Activated naive CD8-positive, alpha-beta T cell treated with anti-CD3 and anti-CD28 coated beads, Interleukin-2, amount 50 U/mL, for 24 hours (primary cell): ENCODE measurements around the gene LDLR.
"Not testable (repeated sequence)": the region's sequence is repeated elsewhere in the genome, so short reads cannot be mapped to it uniquely, and the experiment has no call there.

Experiments
- ATAC-seq: fragments of 150-1000 bp; cut with Tn5 transposase; one replicate; pipeline ENCODE4 v1.10.0; 2021
- DNase-seq: peaks from one replicate; pipeline ENCODE4 v3.0.0; 2021
- H3K27ac Mint-ChIP-seq: one replicate; pipeline ENCODE4 v1.8.0; 2021; ENCODE audit warnings: mild to moderate bottlenecking, mixed read lengths
- H3K27me3 Mint-ChIP-seq: one replicate; pipeline ENCODE4 v1.8.0; 2021; ENCODE audit warnings: mixed read lengths
- H3K36me3 Mint-ChIP-seq: one replicate; pipeline ENCODE4 v1.8.0; 2021; ENCODE audit warnings: low read depth, mixed read lengths
- H3K4me1 Mint-ChIP-seq: one replicate; pipeline ENCODE4 v1.8.0; 2021; ENCODE audit warnings: mixed read lengths
- H3K4me3 Mint-ChIP-seq: one replicate; pipeline ENCODE4 v1.8.0; 2021; ENCODE audit warnings: mild to moderate bottlenecking, moderate library complexity, mixed read lengths
- H3K9me3 Mint-ChIP-seq: one replicate; pipeline ENCODE4 v1.8.0; 2021; ENCODE audit warnings: mixed read lengths

Gene LDLR

DNA sequence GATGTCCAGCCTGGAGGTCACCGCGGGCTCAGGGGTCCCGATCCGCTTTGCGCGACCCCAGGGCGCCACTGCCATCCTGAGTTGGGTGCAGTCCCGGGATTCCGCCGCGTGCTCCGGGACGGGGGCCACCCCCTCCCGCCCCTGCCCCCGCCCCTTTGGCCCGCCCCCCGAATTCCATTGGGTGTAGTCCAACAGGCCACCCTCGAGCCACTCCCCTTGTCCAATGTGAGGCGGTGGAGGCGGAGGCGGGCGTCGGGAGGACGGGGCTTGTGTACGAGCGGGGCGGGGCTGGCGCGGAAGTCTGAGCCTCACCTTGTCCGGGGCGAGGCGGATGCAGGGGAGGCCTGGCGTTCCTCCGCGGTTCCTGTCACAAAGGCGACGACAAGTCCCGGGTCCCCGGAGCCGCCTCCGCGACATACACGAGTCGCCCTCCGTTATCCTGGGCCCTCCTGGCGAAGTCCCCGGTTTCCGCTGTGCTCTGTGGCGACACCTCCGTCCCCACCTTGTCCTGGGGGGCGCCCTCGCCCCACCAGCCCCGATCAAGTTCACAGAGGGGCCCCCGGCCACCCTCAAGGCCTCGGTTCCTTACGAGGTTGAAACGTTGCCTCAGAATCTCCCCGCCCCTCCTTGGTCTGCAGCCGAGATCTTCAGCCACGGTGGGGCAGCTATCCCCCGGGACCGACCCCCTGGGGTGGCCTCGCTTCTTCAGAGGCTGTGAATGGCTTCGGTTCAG, 1.2 kb downstream of the LDLR start:
- ATAC-seq, result peak; percentile 88
- no peaks in the 10 kb centered on the region for H3K27me3 Mint-ChIP-seq
- H3K27ac Mint-ChIP-seq, result peak overlapping the region; percentile 97
- peaks cover 27% of the 10 kb centered on the region for H3K36me3 Mint-ChIP-seq
- DNase-seq, result peak; percentile 98
- peaks cover 54% of the 10 kb centered on the region for H3K4me1 Mint-ChIP-seq
- no peaks in the 10 kb centered on the region for H3K9me3 Mint-ChIP-seq
- peak overlapping the region; percentile 90 for H3K4me3 Mint-ChIP-seq

- DNase-seq (no peak), ATAC-seq (no peak)
- peaks cover under 1% of the 10 kb centered on the region for H3K9me3 Mint-ChIP-seq
- peaks cover 61% of the 10 kb centered on the region for H3K4me1 Mint-ChIP-seq
- peak overlapping the region; percentile 92 for H3K27ac Mint-ChIP-seq
- H3K36me3 Mint-ChIP-seq, result peaks cover 34% of the 10 kb centered on the region
- H3K27me3 Mint-ChIP-seq, result no peaks in the 10 kb centered on the region
- peak overlapping the region; percentile 90 for H3K4me3 Mint-ChIP-seq
These were observed 1.9 kb downstream of the LDLR start for GRCh38 chr19:11090997-11091702.

GRCh38 chr19:11091703-11092153, 2.5 kb downstream of the LDLR start:
- DNase-seq, result peak; percentile 47
- H3K4me3 Mint-ChIP-seq, result peak overlapping the region; percentile 90
- peaks cover 67% of the 10 kb centered on the region for H3K4me1 Mint-ChIP-seq
- no peaks in the 10 kb centered on the region for H3K27me3 Mint-ChIP-seq
- peak overlapping the region; percentile 92 for H3K27ac Mint-ChIP-seq
- H3K36me3 Mint-ChIP-seq, result peaks cover 40% of the 10 kb centered on the region
- peaks cover 5% of the 10 kb centered on the region for H3K9me3 Mint-ChIP-seq
- no peak for ATAC-seq

GRCh38 chr19:11092181-11092538, 2.9 kb downstream of the LDLR start:
- DNase-seq (no peak), ATAC-seq (no peak)
- H3K36me3 Mint-ChIP-seq, result peaks cover 43% of the 10 kb centered on the region

DNA sequence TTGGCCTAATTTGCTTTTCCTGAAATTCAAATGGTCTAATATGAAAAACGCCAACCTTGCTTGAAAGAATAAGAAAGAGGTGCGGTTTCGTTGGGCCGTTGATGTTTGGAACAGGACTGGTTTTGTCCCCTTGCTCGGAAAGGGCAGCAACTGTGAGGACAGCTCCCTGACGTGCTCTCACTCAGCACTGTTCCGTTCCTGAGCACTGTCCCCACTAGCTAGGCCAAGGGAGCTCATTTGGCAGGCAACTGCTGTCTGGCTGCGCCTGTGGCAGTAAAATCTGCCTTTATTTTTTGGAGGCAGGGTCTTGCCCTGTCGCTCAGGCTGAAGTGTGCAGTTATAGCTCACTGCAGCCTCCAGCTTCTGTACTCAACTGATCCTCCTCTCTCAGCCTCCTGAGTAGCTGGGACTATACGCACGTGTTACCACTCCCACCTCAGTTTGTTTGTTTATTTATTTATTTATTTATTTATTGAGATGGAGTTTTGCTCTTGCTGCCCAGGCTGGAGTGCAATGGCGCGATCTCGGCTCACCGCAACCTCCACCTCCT, 4.5 kb downstream of the LDLR start:
- no peak for DNase-seq
- H3K4me3 Mint-ChIP-seq, result no peak overlapping the region
- H3K36me3 Mint-ChIP-seq, result peaks cover 52% of the 10 kb centered on the region
- peaks cover 70% of the 10 kb centered on the region for H3K4me1 Mint-ChIP-seq
- H3K27ac Mint-ChIP-seq, result no peak overlapping the region
- no peak for ATAC-seq
- H3K27me3 Mint-ChIP-seq, result no peaks in the 10 kb centered on the region
- peaks cover 5% of the 10 kb centered on the region for H3K9me3 Mint-ChIP-seq

More at GRCh38 chr19:11092181-11092538, 2.9 kb downstream of the LDLR start:
- no peaks in the 10 kb centered on the region for H3K27me3 Mint-ChIP-seq
- H3K4me1 Mint-ChIP-seq, result peaks cover 70% of the 10 kb centered on the region
- H3K27ac Mint-ChIP-seq, result peak overlapping the region; percentile 92
- peak overlapping the region; percentile 90 for H3K4me3 Mint-ChIP-seq
- peaks cover 5% of the 10 kb centered on the region for H3K9me3 Mint-ChIP-seq

DNA sequence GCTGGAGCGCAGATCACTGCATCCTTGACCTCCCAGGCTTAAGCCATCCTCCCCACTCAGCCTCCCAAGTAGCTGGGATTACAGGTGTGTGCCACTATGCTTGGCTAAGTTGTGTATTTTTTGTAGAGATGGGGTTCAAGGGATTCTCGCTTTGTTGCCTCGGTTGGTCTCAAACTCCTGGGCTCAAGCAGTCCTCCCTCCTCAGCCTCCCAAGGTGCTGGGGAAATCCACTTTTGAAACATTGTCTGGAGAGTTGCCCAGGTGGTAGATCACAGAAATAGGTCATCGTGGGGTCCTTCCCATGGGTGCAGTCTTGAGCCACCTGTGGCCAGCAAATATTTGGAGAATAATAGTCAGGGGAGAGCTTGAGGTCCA, 5.2 kb downstream of the LDLR start:
- Mint-ChIP-seq H3K27ac (peak overlapping the region; percentile 94), H3K4me1 (peaks cover 63% of the 10 kb centered on the region), H3K4me3 (peak overlapping the region; percentile 69), H3K27me3 (no peaks in the 10 kb centered on the region), H3K36me3 (peaks cover 57% of the 10 kb centered on the region), H3K9me3 (peaks cover 5% of the 10 kb centered on the region)
- no peak for DNase-seq
- ATAC-seq, result no peak

DNA sequence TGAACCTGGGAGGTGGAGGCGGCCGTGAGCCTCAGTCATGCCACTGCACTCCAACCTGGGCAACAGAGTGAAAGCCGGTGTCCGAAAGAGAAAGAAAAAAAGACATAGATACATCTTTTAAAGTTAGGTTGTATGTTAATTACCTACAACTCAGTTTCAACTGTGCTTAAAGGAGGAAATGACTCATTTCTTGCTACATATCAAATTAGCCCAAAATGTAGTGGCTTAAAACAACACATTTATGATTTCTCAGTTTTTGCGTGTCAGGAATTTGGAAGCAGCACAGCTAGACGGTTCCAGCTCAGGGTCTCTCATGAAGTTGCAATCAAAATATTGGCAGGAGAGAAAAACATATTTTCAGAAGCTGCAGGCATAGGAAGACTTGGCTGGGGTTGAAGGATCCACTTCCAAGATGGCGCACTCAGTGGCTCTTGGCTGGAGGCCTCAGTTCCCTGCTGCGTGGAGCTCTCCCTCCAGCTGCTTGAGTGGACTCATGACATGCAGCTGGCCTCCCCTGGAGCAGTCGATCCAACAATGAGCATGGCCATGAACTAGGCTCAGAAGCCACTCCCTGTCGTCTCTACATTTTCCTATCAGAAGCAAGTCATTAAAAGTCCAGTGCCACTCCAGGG, 7.1 kb downstream of the LDLR start:
- peaks cover 5% of the 10 kb centered on the region for H3K9me3 Mint-ChIP-seq
- H3K4me1 Mint-ChIP-seq, result peaks cover 63% of the 10 kb centered on the region
- peak overlapping the region; percentile 94 for H3K27ac Mint-ChIP-seq
- peak; percentile 32 for DNase-seq
- peak; percentile 41 for ATAC-seq
- peaks cover 66% of the 10 kb centered on the region for H3K36me3 Mint-ChIP-seq
- H3K4me3 Mint-ChIP-seq, result peak overlapping the region; percentile 69
- H3K27me3 Mint-ChIP-seq, result no peaks in the 10 kb centered on the region

GRCh38 chr19:11097367-11097766, 8.1 kb downstream of the LDLR start:
- not testable (repeated sequence) for DNase-seq, ATAC-seq, H3K27me3 Mint-ChIP-seq, H3K4me3 Mint-ChIP-seq, H3K9me3 Mint-ChIP-seq
- Mint-ChIP-seq H3K4me1 (peaks cover 54% of the 10 kb centered on the region), H3K27ac (peak overlapping the region; percentile 27), H3K36me3 (peaks cover 67% of the 10 kb centered on the region)

DNA sequence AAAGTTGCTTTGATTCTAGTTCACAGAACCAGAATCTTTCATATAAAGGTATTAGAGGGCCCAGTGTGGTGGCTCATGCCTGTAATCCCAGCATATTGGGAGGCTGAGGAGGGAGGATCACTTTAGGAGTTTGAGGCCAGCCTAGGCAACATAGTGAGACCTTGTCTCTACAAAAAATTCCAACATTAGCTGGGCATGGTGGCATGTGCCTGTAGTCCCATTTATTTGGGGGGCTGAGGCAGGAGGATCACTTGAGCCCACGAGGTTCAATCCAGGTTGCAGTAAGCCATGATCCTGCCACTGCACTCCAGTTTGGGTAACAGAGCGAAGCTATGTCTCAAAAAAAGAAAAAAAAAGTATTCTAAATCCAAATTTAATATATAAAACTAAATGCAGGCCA, 9.1 kb downstream of the LDLR start:
- ATAC-seq (no peak), DNase-seq (no peak)
- Mint-ChIP-seq H3K9me3 (peaks cover 5% of the 10 kb centered on the region), H3K36me3 (peaks cover 71% of the 10 kb centered on the region), H3K27ac (no peak overlapping the region), H3K4me1 (peaks cover 44% of the 10 kb centered on the region), H3K27me3 (no peaks in the 10 kb centered on the region), H3K4me3 (no peak overlapping the region)

GRCh38 chr19:11098861-11099260, 9.6 kb downstream of the LDLR start:
- Mint-ChIP-seq H3K27ac (no peak overlapping the region), H3K4me3 (no peak overlapping the region), H3K27me3 (no peaks in the 10 kb centered on the region), H3K9me3 (peaks cover 5% of the 10 kb centered on the region), H3K4me1 (peaks cover 39% of the 10 kb centered on the region), H3K36me3 (peaks cover 74% of the 10 kb centered on the region)
- ATAC-seq (no peak), DNase-seq (no peak)

DNA sequence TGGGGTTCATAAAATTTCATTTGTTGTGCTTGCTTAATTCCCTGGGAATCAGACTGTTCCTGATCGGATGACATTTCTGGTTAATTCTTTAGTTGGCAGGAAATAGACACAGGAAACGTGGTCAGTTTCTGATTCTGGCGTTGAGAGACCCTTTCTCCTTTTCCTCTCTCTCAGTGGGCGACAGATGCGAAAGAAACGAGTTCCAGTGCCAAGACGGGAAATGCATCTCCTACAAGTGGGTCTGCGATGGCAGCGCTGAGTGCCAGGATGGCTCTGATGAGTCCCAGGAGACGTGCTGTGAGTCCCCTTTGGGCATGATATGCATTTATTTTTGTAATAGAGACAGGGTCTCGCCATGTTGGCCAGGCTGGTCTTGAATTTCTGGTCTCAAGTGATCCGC, 10.8 kb downstream of the LDLR start:
- DNase-seq (no peak), ATAC-seq (no peak)
- Mint-ChIP-seq H3K4me1 (peaks cover 30% of the 10 kb centered on the region), H3K27me3 (no peaks in the 10 kb centered on the region), H3K9me3 (peaks cover 5% of the 10 kb centered on the region), H3K27ac (peak overlapping the region; percentile 39), H3K4me3 (no peak overlapping the region), H3K36me3 (peaks cover 73% of the 10 kb centered on the region)

GRCh38 chr19:11101057-11101456, 11.8 kb downstream of the LDLR start:
- ATAC-seq (no peak), DNase-seq (no peak)
- Mint-ChIP-seq H3K36me3 (peaks cover 68% of the 10 kb centered on the region), H3K9me3 (peaks cover 5% of the 10 kb centered on the region), H3K4me1 (peaks cover 20% of the 10 kb centered on the region), H3K4me3 (no peak overlapping the region), H3K27me3 (no peaks in the 10 kb centered on the region), H3K27ac (no peak overlapping the region)

GRCh38 chr19:11102944-11103343, 13.7 kb downstream of the LDLR start:
- Mint-ChIP-seq H3K36me3 (peaks cover 63% of the 10 kb centered on the region), H3K4me1 (peaks cover 5% of the 10 kb centered on the region), H3K9me3 (no peaks in the 10 kb centered on the region), H3K27ac (no peak overlapping the region), H3K27me3 (no peaks in the 10 kb centered on the region), H3K4me3 (no peak overlapping the region)
- no peak for ATAC-seq
- no peak for DNase-seq

- not testable (repeated sequence) for H3K4me3 Mint-ChIP-seq, ATAC-seq, H3K9me3 Mint-ChIP-seq, H3K27ac Mint-ChIP-seq, H3K27me3 Mint-ChIP-seq, DNase-seq, H3K4me1 Mint-ChIP-seq
- peaks cover 65% of the 10 kb centered on the region for H3K36me3 Mint-ChIP-seq
These were observed 14.4 kb downstream of the LDLR start for GRCh38 chr19:11103667-11104066.
